ENCODE measurements around the gene NF1. TPM values are rescaled to one million over a fixed set of nuclear protein-coding genes. Genes with fewer than 3 reads are reported as not detected.
A peak's percentile ranks its signal among the peaks of the same experiment; 100 is the strongest.

NF1 gene
- total and polyA plus RNA-seq, 2 of the 13 experiments (the other 11 are each of a cell fraction or from before 2014, with no cell fraction given) = 21.5 to 26.5 TPM

DNA sequence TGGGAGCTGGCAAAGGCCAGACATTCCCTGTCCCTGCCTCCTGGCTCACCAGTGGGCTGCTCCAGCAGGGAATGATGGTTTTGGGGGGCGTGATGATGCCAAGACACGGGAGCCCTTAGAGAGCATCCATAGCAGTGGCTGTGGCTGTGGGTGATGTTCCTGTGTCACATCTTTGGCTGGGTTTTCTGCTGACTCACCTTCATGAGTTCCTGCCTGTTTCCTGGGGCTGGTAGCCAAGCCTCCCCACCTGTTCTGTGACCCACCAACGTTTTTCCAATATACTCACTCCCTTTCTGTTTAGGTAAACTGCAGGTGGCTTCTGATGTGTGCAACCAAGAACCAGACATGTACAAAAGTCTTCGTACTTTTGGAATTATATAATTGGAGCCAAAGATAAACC, 16.5 kb upstream of the NF1 start:
- no TSS peak for BruUV-seq (replicated peaks)
- Histone ChIP-seq H3K9me3 (ENCODE audit: low read length) (no peaks in the 10 kb centered on the region), H3K36me3 (replicated peaks in 1 of 2; ENCODE audit: control insufficient read depth in 1 of 2, insufficient read depth in 2 of 2, low read length in 2 of 2) (no peaks in the 10 kb centered on the region), H3K4me3 (replicated peaks in 1 of 3; ENCODE audit: insufficient read depth in 1 of 3, low read depth in 2 of 3, low read length in 3 of 3) (no peak overlapping the region), H3K4me1 (ENCODE audit: insufficient read depth, low read length) (no peaks in the 10 kb centered on the region), H3K9ac (ENCODE audit: insufficient read depth, low read depth, low read length) (no peak overlapping the region), H3K79me2 (ENCODE audit: insufficient read depth, low read length) (no peaks in the 10 kb centered on the region), H4K20me1 (ENCODE audit: insufficient read depth, low read length) (no peaks in the 10 kb centered on the region), H3K27ac (ENCODE audit: extremely low read length, insufficient read depth, low read length) (no peak overlapping the region), H3K27me3 (ENCODE audit: control insufficient read depth in 1 of 2, insufficient read depth in 2 of 2, low read length in 2 of 2) (no peaks in the 10 kb centered on the region), H3K4me2 (ENCODE audit: low read depth, low read length) (no peak overlapping the region), H2AFZ (ENCODE audit: low read length) (no peak overlapping the region)
- ChIA-PET CTCF (ENCODE audit: low intra/inter-chr PET ratio, low total read pairs) (no interaction called here), POLR2A (no interaction called here)
- in situ Hi-C loops (cut with HindIII; ENCODE audit: extremely low pct_ligation_motif_present, low pct_unique_long_range_greater_than_20kb) = no loop called here
- intact Hi-C loops (cut with micrococcal nuclease; ENCODE audit: unreplicated experiment) = no loop called here
- FAIRE-seq = no peak
- no peak for ATAC-seq
- TF ChIP-seq POGZ (CRISPR knock-in tag; IDR thresholded peaks at IDR 0.05) (no peak), NFE2L2 (IDR thresholded peaks at IDR 0.05; ENCODE audit: low read length) (peak; percentile 58; the same call in 1 of the 2 replicates), MAFK (conservative IDR thresholded peaks at IDR 0.05 in 1 of 2, IDR thresholded peaks at IDR 0.05 in 1 of 2; ENCODE audit: low read length in 2 of 2) (peak; percentile 18 to 21; a peak in 1 of 4 replicates), MAFF (IDR thresholded peaks at IDR 0.05; ENCODE audit: low read depth, low read length) (0 out of 2 replicates have a peak, but pooled peaks have one; percentile 5)
- DNase-seq (ENCODE audit: low spot score) = no peak
- WGBS (ENCODE audit: low lambda C conversion rate) = 42% methylated on average over 2 of the region's 4 CpGs

DNA sequence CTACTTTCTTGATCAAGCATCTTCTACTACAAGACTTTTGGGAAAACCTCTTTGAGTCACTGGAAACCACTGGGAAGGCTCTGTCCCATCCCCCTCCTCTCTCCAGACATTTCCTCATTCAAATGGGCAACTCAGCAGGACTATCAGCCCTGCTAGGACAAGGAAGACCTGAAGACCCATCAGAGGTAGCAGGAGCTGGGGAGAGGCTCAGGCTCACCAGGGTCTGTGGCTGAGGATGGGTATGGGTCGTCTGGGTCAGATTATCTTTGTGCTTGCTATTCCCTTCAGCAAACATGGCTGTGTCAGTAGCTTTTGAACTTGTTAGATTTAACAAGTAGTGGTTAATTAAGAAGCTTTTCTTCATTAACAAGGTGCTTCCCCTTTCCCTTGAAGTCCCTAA, 15.0 kb upstream of the NF1 start:
- BruUV-seq (replicated peaks) = no TSS peak
- WGBS (ENCODE audit: low lambda C conversion rate) = 0% methylated on average over 1 of the region's 1 CpG
- H3K4me1 ChIP-seq (ENCODE audit: insufficient read depth, low read length) = peaks cover 14% of the 10 kb centered on the region

More for the DNA sequence above, 15.0 kb upstream of the NF1 start:
- TF ChIP-seq ZIK1 (CRISPR knock-in tag; IDR thresholded peaks at IDR 0.05; ENCODE audit: borderline replicate concordance, low read depth) (no peak), KLF15 (CRISPR knock-in tag; IDR thresholded peaks at IDR 0.05; ENCODE audit: borderline replicate concordance) (no peak), RFX5 (IDR thresholded peaks at IDR 0.05; ENCODE audit: low read depth, low read length) (no peak), ZNF556 (CRISPR knock-in tag; IDR thresholded peaks at IDR 0.05; ENCODE audit: borderline replicate concordance) (no peak), ZNF292 (CRISPR knock-in tag; IDR thresholded peaks at IDR 0.05; ENCODE audit: borderline replicate concordance, low read depth) (no peak), SSRP1 (CRISPR knock-in tag; IDR thresholded peaks at IDR 0.05) (no peak), ZC3H4 (CRISPR knock-in tag; IDR thresholded peaks at IDR 0.05; ENCODE audit: borderline replicate concordance) (no peak), NFYC (CRISPR knock-in tag; IDR thresholded peaks at IDR 0.05) (no peak), CAMTA2 (CRISPR knock-in tag; IDR thresholded peaks at IDR 0.05; ENCODE audit: borderline replicate concordance) (no peak)
- TF ChIP-seq, protein P1, sequence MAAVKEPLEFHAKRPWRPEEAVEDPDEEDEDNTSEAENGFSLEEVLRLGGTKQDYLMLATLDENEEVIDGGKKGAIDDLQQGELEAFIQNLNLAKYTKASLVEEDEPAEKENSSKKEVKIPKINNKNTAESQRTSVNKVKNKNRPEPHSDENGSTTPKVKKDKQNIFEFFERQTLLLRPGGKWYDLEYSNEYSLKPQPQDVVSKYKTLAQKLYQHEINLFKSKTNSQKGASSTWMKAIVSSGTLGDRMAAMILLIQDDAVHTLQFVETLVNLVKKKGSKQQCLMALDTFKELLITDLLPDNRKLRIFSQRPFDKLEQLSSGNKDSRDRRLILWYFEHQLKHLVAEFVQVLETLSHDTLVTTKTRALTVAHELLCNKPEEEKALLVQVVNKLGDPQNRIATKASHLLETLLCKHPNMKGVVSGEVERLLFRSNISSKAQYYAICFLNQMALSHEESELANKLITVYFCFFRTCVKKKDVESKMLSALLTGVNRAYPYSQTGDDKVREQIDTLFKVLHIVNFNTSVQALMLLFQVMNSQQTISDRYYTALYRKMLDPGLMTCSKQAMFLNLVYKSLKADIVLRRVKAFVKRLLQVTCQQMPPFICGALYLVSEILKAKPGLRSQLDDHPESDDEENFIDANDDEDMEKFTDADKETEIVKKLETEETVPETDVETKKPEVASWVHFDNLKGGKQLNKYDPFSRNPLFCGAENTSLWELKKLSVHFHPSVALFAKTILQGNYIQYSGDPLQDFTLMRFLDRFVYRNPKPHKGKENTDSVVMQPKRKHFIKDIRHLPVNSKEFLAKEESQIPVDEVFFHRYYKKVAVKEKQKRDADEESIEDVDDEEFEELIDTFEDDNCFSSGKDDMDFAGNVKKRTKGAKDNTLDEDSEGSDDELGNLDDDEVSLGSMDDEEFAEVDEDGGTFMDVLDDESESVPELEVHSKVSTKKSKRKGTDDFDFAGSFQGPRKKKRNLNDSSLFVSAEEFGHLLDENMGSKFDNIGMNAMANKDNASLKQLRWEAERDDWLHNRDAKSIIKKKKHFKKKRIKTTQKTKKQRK (IDR thresholded peaks at IDR 0.05; ENCODE audit: low read length) = no peak
- TF ChIP-seq, protein P2, sequence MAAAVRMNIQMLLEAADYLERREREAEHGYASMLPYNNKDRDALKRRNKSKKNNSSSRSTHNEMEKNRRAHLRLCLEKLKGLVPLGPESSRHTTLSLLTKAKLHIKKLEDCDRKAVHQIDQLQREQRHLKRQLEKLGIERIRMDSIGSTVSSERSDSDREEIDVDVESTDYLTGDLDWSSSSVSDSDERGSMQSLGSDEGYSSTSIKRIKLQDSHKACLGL (CRISPR knock-in tag; IDR thresholded peaks at IDR 0.05) = no peak
- H3K9ac ChIP-seq (ENCODE audit: insufficient read depth, low read depth, low read length) = no peak overlapping the region
- DNase-seq (ENCODE audit: low spot score) = no peak
- no peak for FAIRE-seq
- H3K36me3 ChIP-seq (replicated peaks in 1 of 2; ENCODE audit: control insufficient read depth in 1 of 2, insufficient read depth in 2 of 2, low read length in 2 of 2) = no peaks in the 10 kb centered on the region
- H3K4me3 ChIP-seq (replicated peaks in 1 of 3; ENCODE audit: insufficient read depth in 1 of 3, low read depth in 2 of 3, low read length in 3 of 3) = no peak overlapping the region
- H4K20me1 ChIP-seq (ENCODE audit: insufficient read depth, low read length) = no peaks in the 10 kb centered on the region
- intact Hi-C loops (cut with micrococcal nuclease; ENCODE audit: unreplicated experiment) = no loop called here
- H3K4me2 ChIP-seq (ENCODE audit: low read depth, low read length) = no peak overlapping the region
- H3K27me3 ChIP-seq (ENCODE audit: control insufficient read depth in 1 of 2, insufficient read depth in 2 of 2, low read length in 2 of 2) = no peaks in the 10 kb centered on the region
- POLR2A ChIA-PET = interaction anchor here (1.1 kb wide), 1 partner anchor 15 kb away, joined by 3 read pairs; the partner anchor contains the start of gene NF1
- ATAC-seq = no peak
- no peak overlapping the region for H3K27ac ChIP-seq (ENCODE audit: extremely low read length, insufficient read depth, low read length)
- in situ Hi-C loops (cut with HindIII; ENCODE audit: extremely low pct_ligation_motif_present, low pct_unique_long_range_greater_than_20kb) = no loop called here
- no peaks in the 10 kb centered on the region for H3K79me2 ChIP-seq (ENCODE audit: insufficient read depth, low read length)
- no peak overlapping the region for H2AFZ ChIP-seq (ENCODE audit: low read length)
- CTCF ChIA-PET (ENCODE audit: low intra/inter-chr PET ratio, low total read pairs) = no interaction called here
- no peaks in the 10 kb centered on the region for H3K9me3 ChIP-seq (ENCODE audit: low read length)
